PFSK-1 (cell line): ENCODE results near the gene PRKAR1B.

ENCODE experiments used
- FOXP2 ChIP-seq: optimal IDR thresholded peaks from 2 replicates; pipeline ENCODE3; 2011; ENCODE audit warnings: borderline replicate concordance, control low read depth, inconsistent platforms; ENCODE audit not compliant: insufficient read depth; ENCODE audit errors: extremely low read length, extremely low read depth
- POLR2AphosphoS5 ChIP-seq: IDR thresholded peaks from 2 replicates; pipeline ENCODE4 v1.6.1; 2012; ENCODE audit warnings: low read depth, mild to moderate bottlenecking, control low read depth, low read length, moderate library complexity
- SIN3A ChIP-seq: IDR thresholded peaks from 2 replicates; pipeline ENCODE4 v1.6.1; 2012; ENCODE audit warnings: mild to moderate bottlenecking, low read length, moderate library complexity, borderline replicate concordance; ENCODE audit not compliant: insufficient read depth
- TAF1 ChIP-seq: IDR thresholded peaks from 2 replicates; pipeline ENCODE4 v1.6.1; 2012; ENCODE audit warnings: low read length, control low read depth, borderline replicate concordance; ENCODE audit not compliant: insufficient read depth
- TF ChIP-seq, protein P1 (sequence below), 2 experiments: IDR thresholded peaks; 2 replicates each; pipeline versions ENCODE4 v1.6.1 to v1.8.0; 2011 to 2012; ENCODE audit warnings: low read depth in 2 of 2, low read length in 2 of 2, control low read depth in 1 of 2, inconsistent platforms in 1 of 2, mild to moderate bottlenecking in 1 of 2, moderate library complexity in 1 of 2; ENCODE audit not compliant: insufficient read depth in 1 of 2

PRKAR1B gene

DNA sequence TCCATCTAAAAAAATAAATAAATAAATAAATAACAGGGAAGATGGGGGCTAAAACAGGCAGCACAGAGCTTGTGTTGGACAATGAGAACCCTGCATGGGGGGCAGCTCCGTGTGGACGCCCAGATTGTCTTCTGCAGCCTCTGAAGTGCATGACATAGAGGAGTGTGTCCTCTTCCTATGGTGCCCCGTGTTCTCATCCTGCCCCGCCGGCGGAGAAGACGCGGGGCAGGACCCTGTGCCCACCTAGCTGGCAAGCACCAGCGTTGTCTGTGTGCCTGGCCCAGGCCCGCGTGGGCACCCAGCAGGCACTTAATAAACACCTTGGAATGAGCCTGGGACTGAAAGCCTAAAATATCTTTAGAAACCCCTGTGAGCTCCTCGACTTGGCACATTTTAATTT is 89.3 kb downstream of the PRKAR1B start:
- no peak for TF ChIP-seq POLR2AphosphoS5
- TF ChIP-seq TAF1 = no peak
- no peak for TF ChIP-seq FOXP2
- no peak for TF ChIP-seq SIN3A
- TF ChIP-seq, protein P1, sequence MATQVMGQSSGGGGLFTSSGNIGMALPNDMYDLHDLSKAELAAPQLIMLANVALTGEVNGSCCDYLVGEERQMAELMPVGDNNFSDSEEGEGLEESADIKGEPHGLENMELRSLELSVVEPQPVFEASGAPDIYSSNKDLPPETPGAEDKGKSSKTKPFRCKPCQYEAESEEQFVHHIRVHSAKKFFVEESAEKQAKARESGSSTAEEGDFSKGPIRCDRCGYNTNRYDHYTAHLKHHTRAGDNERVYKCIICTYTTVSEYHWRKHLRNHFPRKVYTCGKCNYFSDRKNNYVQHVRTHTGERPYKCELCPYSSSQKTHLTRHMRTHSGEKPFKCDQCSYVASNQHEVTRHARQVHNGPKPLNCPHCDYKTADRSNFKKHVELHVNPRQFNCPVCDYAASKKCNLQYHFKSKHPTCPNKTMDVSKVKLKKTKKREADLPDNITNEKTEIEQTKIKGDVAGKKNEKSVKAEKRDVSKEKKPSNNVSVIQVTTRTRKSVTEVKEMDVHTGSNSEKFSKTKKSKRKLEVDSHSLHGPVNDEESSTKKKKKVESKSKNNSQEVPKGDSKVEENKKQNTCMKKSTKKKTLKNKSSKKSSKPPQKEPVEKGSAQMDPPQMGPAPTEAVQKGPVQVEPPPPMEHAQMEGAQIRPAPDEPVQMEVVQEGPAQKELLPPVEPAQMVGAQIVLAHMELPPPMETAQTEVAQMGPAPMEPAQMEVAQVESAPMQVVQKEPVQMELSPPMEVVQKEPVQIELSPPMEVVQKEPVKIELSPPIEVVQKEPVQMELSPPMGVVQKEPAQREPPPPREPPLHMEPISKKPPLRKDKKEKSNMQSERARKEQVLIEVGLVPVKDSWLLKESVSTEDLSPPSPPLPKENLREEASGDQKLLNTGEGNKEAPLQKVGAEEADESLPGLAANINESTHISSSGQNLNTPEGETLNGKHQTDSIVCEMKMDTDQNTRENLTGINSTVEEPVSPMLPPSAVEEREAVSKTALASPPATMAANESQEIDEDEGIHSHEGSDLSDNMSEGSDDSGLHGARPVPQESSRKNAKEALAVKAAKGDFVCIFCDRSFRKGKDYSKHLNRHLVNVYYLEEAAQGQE (IDR thresholded peaks at IDR 0.05; ENCODE audit: insufficient read depth in 1 of 2, low read depth in 2 of 2, low read length in 2 of 2) = no peak

GRCh38 chr7:636396-636795 is 90.7 kb downstream of the PRKAR1B start:
- TF ChIP-seq, protein P1 (IDR thresholded peaks at IDR 0.05; ENCODE audit: insufficient read depth in 1 of 2, low read depth in 2 of 2, low read length in 2 of 2) = no peak
- TF ChIP-seq SIN3A (no peak), TAF1 (no peak), FOXP2 (no peak)

- TF ChIP-seq SIN3A (no peak), POLR2AphosphoS5 (no peak), FOXP2 (no peak), TAF1 (no peak)
- TF ChIP-seq, protein P1 (IDR thresholded peaks at IDR 0.05; ENCODE audit: insufficient read depth in 1 of 2, low read depth in 2 of 2, low read length in 2 of 2) = no peak
Observed at GRCh38 chr7:635227-635626, 91.9 kb downstream of the PRKAR1B start.

DNA sequence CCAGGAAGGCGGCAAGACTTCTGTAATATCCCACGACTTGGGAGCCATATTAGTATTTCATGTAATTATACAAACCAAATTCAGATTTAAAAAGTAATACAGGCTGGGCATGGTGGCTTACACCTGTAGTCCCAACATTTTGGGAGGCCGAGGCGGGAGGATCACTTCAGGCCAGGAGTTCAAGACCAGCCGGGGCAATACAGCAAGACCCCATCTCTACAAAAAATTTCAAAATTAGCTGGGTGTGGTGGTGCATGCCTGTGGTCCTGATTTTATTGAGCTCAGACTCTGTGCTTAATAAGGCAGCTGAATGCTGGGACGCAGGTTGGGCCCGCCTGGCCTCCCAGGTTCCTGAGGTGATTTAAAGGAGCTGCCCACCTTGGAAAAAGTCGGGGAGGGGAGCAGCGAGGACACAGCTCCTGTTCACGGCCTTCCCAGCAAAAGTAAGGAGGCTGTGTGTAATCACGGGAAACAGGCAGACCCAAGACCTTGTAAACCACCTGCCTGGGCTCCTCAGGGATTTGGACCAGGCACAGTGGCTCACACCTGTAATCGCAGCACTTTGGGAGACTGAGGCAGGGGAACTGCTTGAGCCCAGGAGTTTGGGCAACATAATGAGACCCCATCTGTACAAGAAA is 93.6 kb downstream of the PRKAR1B start:
- TF ChIP-seq, protein P1 (IDR thresholded peaks at IDR 0.05; ENCODE audit: insufficient read depth in 1 of 2, low read depth in 2 of 2, low read length in 2 of 2) = no peak

- TF ChIP-seq SIN3A = no peak
- no peak for TF ChIP-seq POLR2AphosphoS5
- TF ChIP-seq TAF1 = no peak
Observed at GRCh38 chr7:632831-633210, 94.3 kb downstream of the PRKAR1B start.
